NCI-H345 treated with DMSO at 0.1 percent for 48 hours (cell line): Measurements from ENCODE around the gene TMEM14C.

Source experiments
- DNase-seq: peaks from one replicate; lab custom pipeline; 2025; ENCODE audit not compliant: unreplicated experiment; lab: John Stamatoyannopoulos, UW

Gene TMEM14C

GRCh38 chr6:10759312-10759839 is 36.5 kb downstream of the TMEM14C start:
- DNase-seq, result no peak

GRCh38 chr6:10759884-10760329 is 37.0 kb downstream of the TMEM14C start:
- no peak for DNase-seq

- no peak for DNase-seq
These were observed 40.1 kb downstream of the TMEM14C start for GRCh38 chr6:10763006-10763405.

- no peak for DNase-seq
These were observed 46.5 kb downstream of the TMEM14C start for GRCh38 chr6:10769419-10769818.

- no peak for DNase-seq
These were observed 48.6 kb downstream of the TMEM14C start for GRCh38 chr6:10771371-10771894.

- DNase-seq, result no peak
These were observed 55.4 kb downstream of the TMEM14C start for GRCh38 chr6:10778230-10778629.

- DNase-seq, result no peak
These were observed 56.2 kb downstream of the TMEM14C start for GRCh38 chr6:10779076-10779475.
